Measurements from ENCODE around the gene SLC25A22.

The SLC25A22 gene

GRCh38 chr11:825366-826226 is 27.5 kb upstream of the SLC25A22 start:
- DNase-seq (ENCODE audit: low read depth, low spot score) = no peak
- no peak overlapping the region for H3K4me3 ChIP-seq (ENCODE audit: low read length)

DNA sequence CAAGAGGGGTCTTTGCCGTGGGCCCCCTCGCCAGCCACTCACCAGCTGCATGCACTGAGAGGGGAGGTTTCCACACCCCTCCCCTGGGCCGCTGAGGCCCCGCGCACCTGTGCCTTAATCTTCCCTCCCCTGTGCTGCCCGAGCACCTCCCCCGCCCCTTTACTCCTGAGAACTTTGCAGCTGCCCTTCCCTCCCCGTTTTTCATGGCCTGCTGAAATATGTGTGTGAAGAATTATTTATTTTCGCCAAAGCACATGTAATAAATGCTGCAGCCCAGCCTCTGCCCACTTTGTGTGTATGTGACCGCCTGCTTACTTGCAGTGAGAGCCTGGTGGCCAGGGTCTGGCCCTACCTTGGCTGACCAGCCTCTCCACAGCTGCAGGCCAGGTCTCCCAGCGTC is 26.9 kb upstream of the SLC25A22 start:
- no peak for DNase-seq (ENCODE audit: low read depth, low spot score)

DNA sequence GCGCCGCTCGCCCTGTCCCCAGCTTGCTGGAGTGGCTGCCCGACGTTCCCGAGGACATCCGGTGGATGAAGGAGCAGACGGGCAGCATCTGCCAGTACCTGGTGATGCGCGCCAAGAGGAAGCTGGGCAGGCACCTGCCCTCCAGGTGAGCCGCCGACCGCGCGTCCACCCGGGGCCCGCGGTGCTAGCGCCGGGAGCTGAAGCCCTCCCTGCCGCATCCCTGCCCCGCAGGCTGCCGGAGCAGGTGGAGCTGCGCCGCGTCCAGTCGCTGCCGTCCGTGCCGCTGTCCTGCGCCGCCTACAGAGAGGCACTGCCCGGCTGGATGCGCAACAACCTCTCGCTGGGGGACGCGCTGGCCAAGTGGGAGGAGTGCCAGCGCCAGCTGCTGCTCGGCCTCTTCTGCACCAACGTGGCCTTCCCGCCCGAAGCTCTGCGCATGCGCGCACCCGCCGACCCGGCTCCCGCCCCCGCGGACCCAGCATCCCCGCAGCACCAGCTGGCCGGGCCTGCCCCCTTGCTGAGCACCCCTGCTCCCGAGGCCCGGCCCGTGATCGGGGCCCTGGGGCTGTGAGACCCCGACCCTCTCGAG is 26.3 kb upstream of the SLC25A22 start:
- H3K4me3 ChIP-seq (ENCODE audit: low read length) = no peak overlapping the region
- no peak for DNase-seq (ENCODE audit: low read depth, low spot score)

More for the DNA sequence above, 26.9 kb upstream of the SLC25A22 start:
- no peak overlapping the region for H3K4me3 ChIP-seq (ENCODE audit: low read length)

DNA sequence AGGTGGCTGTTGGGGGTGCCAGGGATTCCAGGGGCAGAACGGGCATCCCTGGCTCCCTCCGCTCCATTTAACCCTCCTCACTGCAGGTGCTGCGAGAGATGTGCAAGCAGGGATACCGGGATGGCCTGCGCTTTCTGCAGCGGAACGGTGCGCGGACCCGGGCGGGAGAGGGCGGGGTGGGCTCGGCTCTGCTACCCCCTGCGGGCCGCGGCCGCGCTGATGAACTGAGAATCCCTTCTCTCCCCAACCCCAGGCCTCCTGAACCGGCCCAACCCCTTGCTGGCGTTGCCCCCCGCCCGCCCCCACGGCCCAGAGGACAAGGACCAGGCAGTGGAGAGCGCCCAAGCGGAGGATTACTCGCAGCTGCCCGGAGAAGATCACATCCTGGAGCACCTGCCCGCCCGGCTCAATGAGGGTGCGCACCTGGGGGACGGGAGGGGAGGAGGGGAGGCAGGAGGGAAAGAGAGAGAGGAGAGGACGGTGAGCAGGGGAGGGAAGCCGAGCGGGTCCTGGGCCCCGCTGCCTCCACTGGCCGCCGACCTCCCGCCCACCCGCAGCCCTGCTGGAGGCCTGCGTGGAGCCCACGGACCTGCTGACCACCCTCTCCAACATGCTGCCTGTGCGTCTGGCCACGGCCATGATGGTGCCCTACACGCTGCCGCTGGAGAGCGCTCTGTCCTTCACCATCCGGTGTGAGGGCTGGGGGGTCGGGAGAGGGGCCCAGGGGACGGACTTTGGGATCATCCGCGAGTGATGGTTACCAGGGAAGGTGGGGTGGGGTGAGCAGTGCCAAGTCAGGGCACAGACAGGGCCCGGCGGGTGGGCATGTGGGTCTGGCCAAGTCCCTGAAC is 25.6 kb upstream of the SLC25A22 start:
- H3K4me3 ChIP-seq (ENCODE audit: low read length) = no peak overlapping the region
- DNase-seq (ENCODE audit: low read depth, low spot score) = no peak

DNA sequence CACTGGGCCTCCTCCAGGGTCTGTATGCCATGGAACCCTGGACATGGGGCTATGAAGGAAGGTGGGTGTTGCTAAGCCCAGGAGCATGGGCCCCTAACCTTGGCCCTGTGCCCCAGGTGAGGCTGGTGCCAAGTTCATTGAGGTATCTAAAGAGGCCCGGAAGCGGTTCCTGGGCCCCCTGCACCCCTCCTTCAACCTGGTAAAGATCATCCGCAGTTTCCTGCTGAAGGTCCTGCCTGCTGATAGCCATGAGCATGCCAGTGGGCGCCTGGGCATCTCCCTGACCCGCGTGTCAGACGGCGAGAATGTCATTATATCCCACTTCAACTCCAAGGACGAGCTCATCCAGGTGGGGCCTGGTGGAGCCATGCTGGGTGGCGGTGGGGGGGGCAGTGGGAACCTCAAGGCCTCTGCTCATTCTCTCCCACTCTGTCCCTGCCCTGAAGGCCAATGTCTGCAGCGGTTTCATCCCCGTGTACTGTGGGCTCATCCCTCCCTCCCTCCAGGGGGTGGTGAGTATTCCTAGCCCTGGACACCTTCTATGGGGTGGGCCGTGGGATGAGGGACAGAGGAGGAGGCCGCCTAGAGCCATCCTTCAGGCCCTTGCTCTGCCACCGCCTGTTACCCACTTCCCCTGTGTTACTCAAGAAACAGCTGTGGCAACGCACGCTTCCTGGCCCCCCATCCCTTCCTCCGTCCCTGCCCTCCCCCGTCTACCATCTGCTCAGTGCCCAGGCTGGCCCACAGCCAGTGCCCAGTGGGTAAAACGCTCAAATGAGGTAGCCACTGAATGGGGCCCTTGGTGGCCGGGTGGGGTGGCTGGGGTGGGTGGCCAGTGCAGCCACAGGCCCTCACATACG is 23.7 kb upstream of the SLC25A22 start:
- no peak overlapping the region for H3K4me3 ChIP-seq (ENCODE audit: low read length)

GRCh38 chr11:820655-821511 is 22.8 kb upstream of the SLC25A22 start:
- DNase-seq (ENCODE audit: low read depth, low spot score) = no peak
- H3K4me3 ChIP-seq (ENCODE audit: low read length) = peak overlapping the region; percentile 66

More for the DNA sequence above, 23.7 kb upstream of the SLC25A22 start:
- DNase-seq (ENCODE audit: low read depth, low spot score) = no peak

DNA sequence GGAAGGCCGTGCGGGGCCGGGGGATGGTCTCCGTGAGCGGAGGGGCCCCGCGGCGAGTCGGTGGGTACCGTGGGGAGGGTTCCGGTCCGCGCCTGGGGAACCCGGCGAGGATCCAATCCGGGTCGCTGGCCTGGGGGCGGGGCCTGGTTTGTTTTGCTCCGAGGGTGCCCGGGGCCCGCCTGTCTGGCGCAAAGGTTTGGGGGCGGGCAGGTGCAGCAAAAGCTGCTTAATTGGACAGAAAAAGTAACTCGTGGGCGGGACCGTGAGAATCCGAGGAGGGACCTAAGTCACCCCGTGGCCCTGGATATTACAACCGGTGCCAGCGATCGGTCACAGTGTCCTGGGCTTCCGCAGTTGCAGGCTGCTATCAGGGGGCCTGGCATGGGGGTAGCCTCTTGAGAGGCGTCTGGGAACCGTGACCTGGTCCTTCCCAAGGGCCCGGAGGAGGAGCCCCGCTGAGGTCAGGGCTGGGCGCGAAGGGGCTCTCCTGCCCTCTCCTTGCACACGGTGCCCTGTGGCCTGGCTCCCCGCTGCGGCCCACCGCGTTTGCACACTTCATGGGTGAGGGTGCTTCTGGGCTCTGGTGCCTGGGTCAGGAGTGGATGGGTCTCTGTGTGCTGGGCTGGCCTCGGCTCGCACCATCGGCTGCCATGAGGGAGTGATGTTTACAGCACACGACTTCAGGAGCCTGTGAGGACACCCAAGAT is 22.0 kb upstream of the SLC25A22 start:
- peak; percentile 87 for DNase-seq (ENCODE audit: low read depth, low spot score)

GRCh38 chr11:819129-819931 is 21.2 kb upstream of the SLC25A22 start:
- peak; percentile 71 for DNase-seq (ENCODE audit: low read depth, low spot score)
- peak overlapping the region; percentile 66 for H3K4me3 ChIP-seq (ENCODE audit: low read length)

More for the DNA sequence above, 22.0 kb upstream of the SLC25A22 start:
- peak overlapping the region; percentile 66 for H3K4me3 ChIP-seq (ENCODE audit: low read length)

GRCh38 chr11:818396-819128 is 20.5 kb upstream of the SLC25A22 start, which contains the start of gene PNPLA2:
TSS of gene PNPLA2 (plus strand) at chr11:818914. CDS start at chr11:819719, 805 bp downstream.
- H3K4me3 ChIP-seq (ENCODE audit: low read length) = peak within 1 kb of the TSS; percentile 66
- no peak for DNase-seq (ENCODE audit: low read depth, low spot score)

DNA sequence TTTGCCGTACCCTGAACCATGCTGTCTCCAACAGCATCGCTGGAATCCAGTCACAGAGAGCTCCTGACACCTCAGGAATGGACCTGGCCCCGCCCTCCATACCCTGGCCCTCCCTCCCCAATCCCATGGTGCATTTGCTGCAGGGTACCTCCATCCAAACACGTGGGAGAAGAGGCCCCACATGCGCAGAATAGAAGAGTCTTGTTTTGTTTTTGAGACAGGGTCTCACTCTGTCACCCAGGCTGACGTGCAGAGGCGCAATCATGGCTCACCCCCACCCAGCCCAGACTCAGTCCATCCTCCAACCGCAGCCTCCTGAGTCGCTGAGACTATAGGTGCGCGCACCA is 18.3 kb upstream of the SLC25A22 start:
- H3K4me3 ChIP-seq (ENCODE audit: low read length) = no peak overlapping the region
- DNase-seq (ENCODE audit: low read depth, low spot score) = no peak

- no peak for DNase-seq (ENCODE audit: low read depth, low spot score)
- no peak overlapping the region for H3K4me3 ChIP-seq (ENCODE audit: low read length)
These were observed 17.8 kb upstream of the SLC25A22 start for GRCh38 chr11:815675-816432.

DNA sequence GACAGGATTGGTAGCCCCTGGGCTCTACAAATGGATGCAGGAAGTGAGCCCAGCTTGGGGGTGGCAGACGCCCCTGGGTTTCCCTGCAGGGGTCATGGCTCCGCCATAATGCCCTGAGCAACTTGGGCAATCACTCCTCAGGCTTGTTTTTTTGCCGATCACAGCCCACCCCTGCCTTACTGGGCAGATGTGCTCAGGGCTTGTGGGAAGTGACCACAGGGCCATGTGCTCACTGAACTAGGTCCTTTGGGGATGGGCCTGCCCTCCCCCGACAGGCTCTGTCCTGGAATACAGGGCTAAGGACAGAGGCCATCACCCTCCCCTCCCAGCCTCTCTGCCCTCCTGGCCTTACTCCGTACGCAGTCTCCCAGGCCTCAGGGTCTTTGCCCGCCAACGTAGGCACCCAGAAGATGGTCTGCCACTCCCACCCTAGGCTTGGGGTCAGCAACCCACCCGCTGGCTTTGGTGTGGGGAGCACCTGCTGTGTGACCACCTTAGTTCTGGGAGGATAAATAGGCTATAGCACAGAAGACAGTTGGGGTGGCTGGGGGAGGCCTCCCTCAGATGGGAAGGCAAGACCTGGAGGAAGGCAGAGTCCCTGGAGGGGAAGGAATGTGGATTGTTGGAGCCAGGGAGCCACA is 15.5 kb upstream of the SLC25A22 start:
- no peak overlapping the region for H3K4me3 ChIP-seq (ENCODE audit: low read length)
- DNase-seq (ENCODE audit: low read depth, low spot score) = no peak

DNA sequence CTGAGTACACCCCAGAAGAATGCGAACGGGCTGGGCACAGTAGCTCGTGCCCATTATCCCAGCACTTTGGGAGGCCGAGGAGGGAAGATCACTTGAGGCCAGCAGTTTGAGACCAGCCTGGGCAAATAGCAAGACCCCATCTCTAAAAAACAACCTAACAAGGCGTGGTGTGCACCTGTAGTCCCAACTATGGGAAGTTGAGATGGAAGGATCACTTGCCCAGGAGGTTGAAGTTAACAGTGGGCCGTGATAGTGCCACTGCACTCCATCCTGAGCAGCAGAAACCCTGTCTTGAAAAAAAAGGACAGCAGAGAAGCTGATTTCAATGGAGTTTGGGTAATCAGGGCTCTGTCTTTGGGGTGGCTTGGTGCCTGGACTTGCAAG is 15.0 kb upstream of the SLC25A22 start:
- no peak overlapping the region for H3K4me3 ChIP-seq (ENCODE audit: low read length)
- no peak for DNase-seq (ENCODE audit: low read depth, low spot score)

DNA sequence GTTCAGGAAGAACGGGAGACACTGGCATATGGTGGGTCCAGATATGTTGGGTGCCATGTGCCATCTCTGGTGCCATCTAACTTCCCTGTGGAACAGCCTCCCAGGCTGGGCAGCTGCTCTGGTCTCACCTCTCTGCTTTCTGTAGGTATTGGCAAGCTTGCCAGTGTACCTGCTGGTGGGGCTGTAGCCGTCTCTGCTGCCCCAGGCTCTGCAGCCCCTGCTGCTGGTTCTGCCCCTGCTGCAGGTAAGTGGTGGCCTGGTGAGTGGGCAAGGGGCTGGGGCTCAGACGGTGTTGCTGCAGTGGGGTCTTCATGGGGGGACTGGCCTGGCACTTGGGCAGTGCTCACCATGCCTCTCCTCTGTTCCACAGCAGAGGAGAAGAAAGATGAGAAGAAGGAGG is 14.3 kb upstream of the SLC25A22 start:
- H3K4me3 ChIP-seq (ENCODE audit: low read length) = no peak overlapping the region
- DNase-seq (ENCODE audit: low read depth, low spot score) = no peak
